ENCODE data around the gene GNB1. TPM values are rescaled to one million over a fixed set of nuclear protein-coding genes. Genes with fewer than 3 reads are reported as not detected.

Gene GNB1
- total RNA-seq, 2 experiments from 2014 or later: 428 to 431 TPM

DNA sequence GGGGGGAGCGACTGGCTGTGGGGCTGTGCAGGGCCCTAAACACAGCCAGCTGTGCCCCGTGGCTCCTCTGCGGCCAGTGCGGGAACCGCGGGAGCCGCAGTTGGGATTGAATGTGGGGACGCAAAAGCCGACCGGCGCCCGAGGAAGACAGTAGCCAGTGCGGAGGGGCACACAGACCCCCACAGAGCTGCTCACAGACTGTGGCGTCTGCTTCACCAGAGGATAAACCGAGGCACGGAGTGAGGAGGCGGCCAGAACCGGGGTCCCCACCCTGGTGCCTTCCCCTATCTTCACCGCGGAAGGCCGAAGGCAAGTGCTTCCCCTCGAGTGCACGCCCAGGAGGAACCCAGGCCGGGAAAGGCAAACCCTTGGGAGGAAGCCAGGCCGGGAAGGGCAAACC is 36.9 kb upstream of the GNB1 start:
- ChIA-PET CTCF (no interaction called here), POLR2A (no interaction called here)
- H3K36me3 Mint-ChIP-seq (ENCODE audit: low read depth): no peaks in the 10 kb centered on the region
- H3K27ac Mint-ChIP-seq: no peak overlapping the region
- no peaks in the 10 kb centered on the region for H3K9me3 Mint-ChIP-seq
- H3K27me3 Mint-ChIP-seq: no peaks in the 10 kb centered on the region
- H3K4me3 Mint-ChIP-seq: no peak overlapping the region
- H3K4me1 Mint-ChIP-seq: no peaks in the 10 kb centered on the region
- no peak for DNase-seq

DNA sequence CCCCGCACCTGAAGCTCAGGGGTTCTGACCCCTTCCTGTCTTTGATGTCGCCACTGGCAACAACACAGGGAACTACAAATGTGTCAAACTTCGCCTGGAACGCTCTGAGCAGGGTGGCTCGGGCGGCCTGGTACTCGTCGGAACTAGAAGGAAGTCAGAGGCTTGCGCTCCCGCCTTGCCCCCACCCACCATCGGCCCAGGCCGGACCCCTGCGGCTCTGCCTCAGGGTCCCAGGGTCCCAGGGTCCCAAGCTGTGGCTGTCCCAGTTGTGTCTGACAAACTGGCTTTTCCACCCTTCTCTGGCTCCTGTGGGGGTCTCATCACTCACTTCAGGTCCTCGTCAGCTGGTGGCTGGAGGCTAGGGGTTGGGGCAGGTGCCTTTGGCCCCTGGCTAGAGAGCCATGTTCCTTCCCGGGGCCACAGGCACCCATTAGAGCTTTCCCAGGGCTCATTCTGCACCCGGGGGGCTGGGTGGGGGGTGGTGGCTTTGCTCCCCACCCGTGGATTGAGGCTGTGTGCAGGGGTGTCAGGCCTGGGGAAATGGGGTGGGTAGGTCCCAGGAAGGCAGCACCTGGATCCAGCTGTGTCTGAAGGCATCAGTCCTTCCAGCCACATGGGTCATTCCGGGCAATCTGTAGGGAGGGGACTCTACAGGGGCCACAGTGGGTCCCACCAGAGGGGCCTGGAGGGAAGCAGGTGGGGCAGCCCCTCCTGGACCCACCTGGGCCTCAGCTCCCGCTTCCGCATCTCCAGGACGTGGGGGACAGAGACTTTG is 36.2 kb upstream of the GNB1 start:
- no peaks in the 10 kb centered on the region for H3K9me3 Mint-ChIP-seq
- no peak overlapping the region for H3K27ac Mint-ChIP-seq
- ChIA-PET CTCF (no interaction called here), POLR2A (no interaction called here)
- no peak overlapping the region for H3K4me3 Mint-ChIP-seq
- no peak for DNase-seq
- H3K4me1 Mint-ChIP-seq: no peaks in the 10 kb centered on the region
- no peaks in the 10 kb centered on the region for H3K27me3 Mint-ChIP-seq
- H3K36me3 Mint-ChIP-seq (ENCODE audit: low read depth): no peaks in the 10 kb centered on the region

- H3K4me1 Mint-ChIP-seq: no peaks in the 10 kb centered on the region
- no peak overlapping the region for H3K27ac Mint-ChIP-seq
- DNase-seq: no peak
- ChIA-PET CTCF (no interaction called here), POLR2A (no interaction called here)
- H3K9me3 Mint-ChIP-seq: no peaks in the 10 kb centered on the region
- H3K4me3 Mint-ChIP-seq: no peak overlapping the region
- no peaks in the 10 kb centered on the region for H3K27me3 Mint-ChIP-seq
- no peaks in the 10 kb centered on the region for H3K36me3 Mint-ChIP-seq (ENCODE audit: low read depth)
These were observed 35.5 kb upstream of the GNB1 start for GRCh38 chr1:1926346-1926811.

DNA sequence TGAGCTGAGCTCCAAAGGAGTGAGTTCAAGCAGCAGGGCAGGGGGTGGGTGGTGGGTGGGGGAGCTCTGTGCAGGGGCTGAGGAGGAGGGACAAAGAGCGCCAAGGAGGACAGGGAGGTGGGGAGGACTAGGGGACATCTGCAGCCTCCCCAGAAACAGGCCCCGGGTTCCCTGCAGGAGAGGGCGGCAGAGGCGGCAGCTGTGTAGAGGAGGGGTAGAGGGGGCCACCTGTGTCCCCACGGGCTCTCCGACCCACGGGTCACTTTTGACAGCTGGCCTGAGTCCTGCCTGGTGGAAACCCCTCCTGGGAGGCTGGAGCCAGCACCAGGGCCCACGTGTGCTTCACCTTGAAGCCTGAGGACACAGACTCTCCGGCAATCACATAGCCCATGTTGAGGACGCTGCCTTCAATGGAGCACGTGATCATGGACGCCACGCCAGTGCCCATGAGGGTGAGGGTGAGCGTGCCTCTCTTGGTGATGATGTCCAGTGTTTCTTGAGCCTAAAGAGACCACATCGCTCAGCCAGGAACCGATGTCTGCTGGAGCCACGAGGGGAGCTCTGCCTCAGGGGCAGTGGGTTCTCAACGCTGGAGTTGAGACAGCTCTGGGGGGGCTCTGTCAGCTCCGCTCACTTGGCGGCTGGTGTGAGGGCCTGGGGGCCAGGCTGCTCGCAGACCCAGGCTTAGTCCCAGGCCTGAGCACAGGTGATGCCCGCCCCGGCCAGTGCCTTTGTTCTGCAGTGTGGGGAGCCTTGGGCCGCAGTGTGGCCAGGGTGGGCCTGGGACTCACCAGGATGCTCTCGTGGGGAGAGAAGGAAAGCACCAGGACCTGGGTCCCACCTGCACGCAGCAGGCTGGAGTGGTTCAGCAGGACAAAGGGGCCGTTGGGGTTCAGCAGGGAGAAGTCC is 34.8 kb upstream of the GNB1 start:
- no peaks in the 10 kb centered on the region for H3K27me3 Mint-ChIP-seq
- DNase-seq: no peak

GRCh38 chr1:1924849-1925248 is 34.0 kb upstream of the GNB1 start:
- DNase-seq: no peak
- Mint-ChIP-seq H3K4me3 (no peak overlapping the region), H3K36me3 (ENCODE audit: low read depth) (no peaks in the 10 kb centered on the region), H3K4me1 (no peaks in the 10 kb centered on the region), H3K9me3 (no peaks in the 10 kb centered on the region), H3K27me3 (no peaks in the 10 kb centered on the region), H3K27ac (no peak overlapping the region)
- CTCF ChIA-PET: no interaction called here
- POLR2A ChIA-PET: no interaction called here

More for the DNA sequence above, 34.8 kb upstream of the GNB1 start:
- H3K4me1 Mint-ChIP-seq: no peaks in the 10 kb centered on the region
- H3K36me3 Mint-ChIP-seq (ENCODE audit: low read depth): no peaks in the 10 kb centered on the region
- no peak overlapping the region for H3K4me3 Mint-ChIP-seq
- H3K27ac Mint-ChIP-seq: no peak overlapping the region
- ChIA-PET POLR2A (no interaction called here), CTCF (no interaction called here)
- H3K9me3 Mint-ChIP-seq: no peaks in the 10 kb centered on the region

- no peak for DNase-seq
- Mint-ChIP-seq H3K4me1 (peaks cover 3% of the 10 kb centered on the region), H3K4me3 (no peak overlapping the region), H3K9me3 (no peaks in the 10 kb centered on the region), H3K27me3 (no peaks in the 10 kb centered on the region), H3K36me3 (ENCODE audit: low read depth) (no peaks in the 10 kb centered on the region), H3K27ac (no peak overlapping the region)
- ChIA-PET POLR2A (no interaction called here), CTCF (no interaction called here)
These were observed 33.5 kb upstream of the GNB1 start for GRCh38 chr1:1924386-1924785.

- H3K27me3 Mint-ChIP-seq: no peaks in the 10 kb centered on the region
- peaks cover 4% of the 10 kb centered on the region for H3K4me1 Mint-ChIP-seq
- H3K9me3 Mint-ChIP-seq: no peaks in the 10 kb centered on the region
- no peaks in the 10 kb centered on the region for H3K36me3 Mint-ChIP-seq (ENCODE audit: low read depth)
- H3K4me3 Mint-ChIP-seq: no peak overlapping the region
- CTCF ChIA-PET: no interaction called here
- H3K27ac Mint-ChIP-seq: no peak overlapping the region
- POLR2A ChIA-PET: no interaction called here
- DNase-seq: no peak
These were observed 32.3 kb upstream of the GNB1 start for GRCh38 chr1:1922956-1923833.

DNA sequence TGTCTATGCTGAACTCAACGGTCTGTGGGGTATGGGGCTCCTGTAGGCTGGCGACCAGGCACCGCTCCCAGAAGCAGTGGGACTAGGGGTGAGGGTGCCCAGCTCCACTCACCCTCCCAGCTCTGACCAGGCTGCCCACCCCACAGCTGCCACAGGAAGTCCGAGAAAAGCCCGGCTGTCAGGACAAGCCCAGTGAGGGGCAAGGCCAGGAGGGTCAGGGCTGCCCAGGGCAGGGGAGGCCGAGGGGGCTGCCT is 31.7 kb upstream of the GNB1 start:
- CTCF ChIA-PET: no interaction called here
- POLR2A ChIA-PET: no interaction called here
- DNase-seq: no peak
- Mint-ChIP-seq H3K27me3 (no peaks in the 10 kb centered on the region), H3K27ac (no peak overlapping the region), H3K9me3 (no peaks in the 10 kb centered on the region), H3K36me3 (ENCODE audit: low read depth) (no peaks in the 10 kb centered on the region), H3K4me3 (no peak overlapping the region), H3K4me1 (peaks cover 4% of the 10 kb centered on the region)

DNA sequence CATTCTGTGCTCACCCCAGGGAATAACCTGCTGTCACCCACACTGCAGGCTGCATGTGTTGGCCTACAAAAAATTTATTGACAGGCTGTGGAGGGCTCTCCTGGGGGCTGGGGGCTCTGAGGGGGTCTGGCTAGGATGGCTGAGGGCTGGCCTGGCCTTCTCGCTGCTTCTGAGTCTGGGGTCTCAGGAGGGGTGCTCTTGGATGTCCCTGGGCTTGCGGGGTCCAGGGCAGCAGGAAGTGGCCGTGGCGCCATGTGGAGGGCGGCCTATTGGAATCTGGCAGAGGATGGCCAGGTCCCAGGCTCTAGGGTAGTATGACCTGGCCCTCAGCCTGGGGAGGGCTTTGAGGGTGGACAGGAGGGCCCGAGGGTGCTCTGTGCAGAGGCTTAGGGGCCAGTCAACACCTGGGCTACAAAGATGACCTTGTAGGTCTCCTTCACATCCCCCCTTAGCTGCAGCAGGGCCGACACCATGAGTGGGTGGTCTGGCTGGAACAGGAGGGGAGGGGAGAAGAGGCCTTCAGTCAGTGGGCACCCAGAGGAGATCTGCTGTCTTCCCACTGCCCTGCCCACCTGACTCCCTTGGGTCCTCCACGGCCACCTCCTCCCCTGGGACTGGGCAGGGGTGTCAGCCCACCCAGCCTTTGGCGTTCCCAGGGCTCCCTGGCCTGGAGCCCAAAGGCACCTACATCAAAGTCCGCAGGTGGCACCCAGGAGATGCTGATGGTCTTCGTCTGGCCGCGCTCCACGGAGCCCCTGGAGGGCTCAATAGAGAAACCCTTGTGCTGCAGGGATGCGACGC is 31.2 kb upstream of the GNB1 start:
- POLR2A ChIA-PET: no interaction called here
- peaks cover 4% of the 10 kb centered on the region for H3K4me1 Mint-ChIP-seq
- no peaks in the 10 kb centered on the region for H3K36me3 Mint-ChIP-seq (ENCODE audit: low read depth)
- H3K4me3 Mint-ChIP-seq: no peak overlapping the region
- no peak for DNase-seq
- H3K27ac Mint-ChIP-seq: no peak overlapping the region
- CTCF ChIA-PET: no interaction called here
- H3K9me3 Mint-ChIP-seq: no peaks in the 10 kb centered on the region
- H3K27me3 Mint-ChIP-seq: no peaks in the 10 kb centered on the region

- H3K27ac Mint-ChIP-seq: no peak overlapping the region
- no peaks in the 10 kb centered on the region for H3K27me3 Mint-ChIP-seq
- no peak for DNase-seq
- ChIA-PET POLR2A (no interaction called here), CTCF (no interaction called here)
- no peaks in the 10 kb centered on the region for H3K9me3 Mint-ChIP-seq
- peaks cover 4% of the 10 kb centered on the region for H3K4me1 Mint-ChIP-seq
- H3K4me3 Mint-ChIP-seq: no peak overlapping the region
- H3K36me3 Mint-ChIP-seq (ENCODE audit: low read depth): no peaks in the 10 kb centered on the region
These were observed 30.6 kb upstream of the GNB1 start for GRCh38 chr1:1921459-1921862.

- H3K4me3 Mint-ChIP-seq: no peak overlapping the region
- H3K27me3 Mint-ChIP-seq: no peaks in the 10 kb centered on the region
- no peaks in the 10 kb centered on the region for H3K36me3 Mint-ChIP-seq (ENCODE audit: low read depth)
- DNase-seq: no peak
- no peak overlapping the region for H3K27ac Mint-ChIP-seq
- ChIA-PET CTCF (no interaction called here), POLR2A (interaction anchor here (1.6 kb wide), 1 partner anchor 12 kb away, joined by 7 read pairs; no protein-coding TSS in a partner anchor)
- H3K4me1 Mint-ChIP-seq: peaks cover 4% of the 10 kb centered on the region
- H3K9me3 Mint-ChIP-seq: no peaks in the 10 kb centered on the region
These were observed 29.9 kb upstream of the GNB1 start for GRCh38 chr1:1920608-1921458.

- Mint-ChIP-seq H3K9me3 (no peaks in the 10 kb centered on the region), H3K36me3 (ENCODE audit: low read depth) (no peaks in the 10 kb centered on the region), H3K4me1 (peaks cover 4% of the 10 kb centered on the region), H3K27me3 (no peaks in the 10 kb centered on the region), H3K27ac (no peak overlapping the region), H3K4me3 (no peak overlapping the region)
- ChIA-PET POLR2A (interaction anchor here (1.6 kb wide), 1 partner anchor 11 kb away, joined by 7 read pairs; no protein-coding TSS in a partner anchor), CTCF (interaction anchor here (1.0 kb wide), 1 partner anchor 11 kb away, joined by 7 read pairs; no protein-coding TSS in a partner anchor)
- no peak for DNase-seq
These were observed 29.2 kb upstream of the GNB1 start for GRCh38 chr1:1920057-1920607.

Data from activated CD4-positive, alpha-beta memory T cell treated with anti-CD3 and anti-CD28 coated beads, Interleukin-2, amount 10 ng/mL, durations not matched to agents 7 days and 5 days (primary cell).